ENCODE measurements around the gene MYH7B.

The MYH7B gene

DNA sequence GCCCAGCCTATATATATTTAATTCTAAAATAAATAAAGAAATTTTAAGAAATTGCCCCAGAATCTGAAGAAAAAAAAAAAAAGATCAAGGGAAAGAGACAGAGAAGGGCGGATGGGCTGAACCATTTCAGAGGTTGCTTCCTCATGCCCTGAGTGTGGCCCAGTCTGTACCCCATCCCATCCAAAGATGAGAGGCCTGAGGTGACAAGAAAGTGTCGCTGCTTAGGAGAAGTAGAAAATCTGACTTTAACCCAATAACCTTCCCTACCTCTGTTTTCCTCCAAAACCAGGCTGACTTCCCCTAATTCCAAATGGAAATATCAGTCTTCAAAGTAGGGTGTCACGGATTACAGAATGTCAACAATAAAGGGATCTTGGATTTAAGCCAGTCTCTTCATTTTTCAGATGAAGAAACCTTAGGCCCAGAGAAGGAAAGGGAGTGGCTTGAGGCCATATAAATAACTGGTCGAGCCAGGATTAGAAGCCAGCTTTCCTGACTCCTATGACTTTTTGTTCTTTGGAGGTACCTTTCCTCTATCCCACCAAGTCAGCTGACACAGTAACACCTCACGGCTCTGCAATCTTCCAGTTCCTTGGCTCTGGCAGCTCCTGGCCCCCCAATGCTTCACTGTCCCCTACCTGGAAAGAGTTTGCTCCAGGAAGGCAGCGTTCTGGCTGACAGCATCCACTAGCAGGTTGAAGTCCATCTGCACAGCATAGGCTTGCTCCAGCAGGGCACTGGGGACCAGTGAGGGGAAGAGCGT is 10.2 kb upstream of the MYH7B start:
- DNase-seq, result no peak

DNA sequence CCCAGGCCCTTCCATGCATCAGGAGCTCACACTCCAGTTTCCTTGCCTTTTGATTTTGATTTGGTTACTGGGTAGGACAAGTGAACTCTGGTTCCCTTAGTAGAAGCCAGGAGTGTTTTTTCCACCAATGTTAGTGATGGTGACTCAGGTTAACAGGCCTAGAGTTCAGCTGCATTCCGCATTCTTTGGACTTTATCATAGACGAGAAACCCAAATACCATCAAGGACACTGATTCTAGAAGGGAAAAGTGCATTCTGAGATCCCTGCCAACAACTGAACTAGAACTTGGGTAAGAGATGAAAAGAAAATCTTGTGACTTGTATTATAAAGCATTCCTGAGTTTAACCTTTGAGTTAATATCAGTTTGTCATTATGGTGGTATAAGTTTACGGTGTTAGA is 9.0 kb upstream of the MYH7B start:
- no peak for DNase-seq

DNA sequence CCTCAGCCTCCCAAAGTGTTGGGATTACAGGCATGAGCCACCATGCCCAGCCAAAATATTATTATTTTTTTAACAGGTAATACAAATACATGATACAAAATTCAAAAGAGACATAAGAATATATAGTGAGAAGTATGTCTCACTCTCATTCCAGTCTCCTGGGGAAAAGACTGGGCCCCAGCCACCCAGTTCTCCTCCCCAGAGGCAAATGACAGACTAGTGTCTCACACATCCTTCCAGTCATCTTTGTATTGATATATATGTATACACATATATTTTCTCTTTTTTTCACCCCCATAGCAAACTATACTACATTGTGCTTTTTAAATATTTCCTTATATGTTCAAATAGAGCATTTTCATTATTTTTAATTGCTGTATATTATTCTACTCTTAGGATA is 8.3 kb upstream of the MYH7B start:
- no peak for DNase-seq

DNA sequence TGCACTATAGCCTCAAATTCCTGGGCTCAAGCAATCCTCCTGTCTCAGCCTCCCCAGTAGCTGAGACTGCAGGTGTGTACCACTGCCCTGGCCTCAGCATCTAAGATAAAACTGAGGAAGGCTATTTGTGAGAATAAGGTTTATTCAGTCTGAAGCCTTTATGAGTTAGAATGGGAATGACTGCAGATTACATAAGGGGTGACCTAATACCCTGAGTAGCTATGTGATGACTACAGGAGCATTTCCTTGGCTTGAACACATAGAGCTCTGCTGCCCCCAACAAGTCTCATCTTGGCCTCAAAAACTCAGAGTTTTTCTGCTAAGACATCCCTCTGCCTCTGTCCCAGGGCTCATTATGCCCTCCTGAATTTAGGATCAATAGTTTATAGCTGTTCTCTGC is 7.6 kb upstream of the MYH7B start:
- DNase-seq, result no peak

DNA sequence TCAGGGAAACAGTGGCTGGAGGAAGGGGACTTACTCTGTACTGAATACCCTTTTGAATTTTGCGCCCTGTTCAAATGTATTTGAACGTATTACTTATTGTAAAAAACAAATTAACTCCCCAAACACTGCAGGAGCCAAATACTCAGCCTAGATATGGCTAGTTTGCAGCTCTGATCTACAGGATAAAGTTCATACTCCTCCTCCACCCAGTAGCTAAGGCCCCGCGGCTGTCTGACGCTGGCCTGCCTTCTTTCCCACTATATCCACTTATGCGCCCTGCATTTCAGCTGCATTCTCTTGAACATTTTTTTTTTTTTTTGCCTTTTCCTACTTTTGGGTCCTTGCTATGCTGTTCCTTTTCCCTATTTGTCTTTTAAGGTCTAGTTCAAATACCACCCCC is 6.5 kb upstream of the MYH7B start:
- DNase-seq, result no peak

DNA sequence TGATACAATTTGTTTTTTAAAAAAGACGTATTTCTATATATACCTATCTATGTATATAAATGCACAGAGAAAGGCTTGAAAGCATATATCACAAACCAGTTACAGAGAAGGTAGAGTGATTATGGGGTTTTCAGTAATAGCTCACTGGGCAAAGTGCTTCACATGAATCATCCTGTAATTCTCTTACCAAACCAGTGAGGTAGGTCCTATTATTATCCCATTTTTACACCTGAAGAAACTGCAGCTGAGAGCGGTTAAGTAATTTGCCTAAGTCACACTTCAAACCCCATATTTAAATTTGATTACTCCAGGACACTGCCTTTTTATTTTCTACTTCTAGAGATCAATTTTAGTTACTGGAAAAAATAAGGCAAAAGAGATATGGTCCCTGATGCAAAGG is 4.4 kb upstream of the MYH7B start:
- DNase-seq, result no peak

DNA sequence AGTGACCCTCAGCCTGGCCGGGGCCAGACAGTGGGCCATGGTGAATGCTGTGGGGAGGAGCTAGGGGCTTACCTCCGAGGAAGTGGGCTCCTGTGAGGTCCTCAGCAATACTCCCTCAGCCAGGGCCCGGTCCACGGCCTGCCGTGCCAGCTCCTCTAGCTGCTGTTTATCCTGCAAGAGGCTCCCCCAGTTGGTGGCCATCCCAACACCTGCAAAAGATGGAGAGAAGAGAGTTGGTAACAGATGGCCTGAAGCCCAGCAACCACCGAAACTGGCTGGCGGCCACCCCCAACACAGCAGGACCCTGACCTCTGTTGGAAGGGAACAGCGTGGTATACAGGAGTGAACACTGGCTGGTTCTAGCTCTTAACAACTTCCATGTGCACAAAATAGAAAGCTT is 4.0 kb upstream of the MYH7B start:
- DNase-seq, result no peak

DNA sequence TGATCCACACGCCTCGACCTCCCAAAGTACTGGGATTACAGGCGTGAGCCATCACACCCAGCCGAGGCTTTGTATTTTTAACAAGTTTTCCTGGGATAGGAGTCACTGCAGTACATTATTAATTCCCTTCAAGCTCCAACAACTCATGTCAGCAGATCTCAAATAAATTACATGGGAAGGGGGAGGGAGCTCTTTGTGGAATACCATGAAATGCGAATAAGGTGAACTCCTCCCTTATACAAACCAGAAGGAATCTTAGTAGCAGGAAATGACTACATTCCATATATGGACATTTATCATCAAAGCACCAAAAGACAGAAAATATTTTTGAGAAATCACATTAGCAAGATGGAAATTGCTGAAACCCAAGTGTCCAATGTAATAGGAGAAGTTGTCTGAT is 3.0 kb upstream of the MYH7B start:
- DNase-seq, result no peak

DNA sequence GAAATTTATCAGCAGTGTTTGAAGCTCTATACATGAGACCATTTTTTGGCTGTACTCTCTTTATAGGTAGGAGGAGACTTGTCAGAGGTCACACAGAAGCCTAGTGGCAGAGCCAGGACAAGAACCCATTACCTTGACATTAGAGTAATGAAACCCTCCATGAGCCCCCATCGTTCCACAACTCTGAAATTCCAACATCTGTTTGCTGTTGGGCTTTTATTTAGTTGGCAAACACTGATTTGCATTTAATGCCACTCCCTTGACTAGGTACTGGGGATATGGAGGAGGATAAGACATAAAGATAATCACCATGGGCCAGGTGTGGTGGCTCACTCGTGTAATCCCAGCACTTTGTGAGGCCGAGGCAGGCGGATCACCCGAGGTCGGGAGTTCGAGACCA is 1.7 kb upstream of the MYH7B start:
- no peak for DNase-seq

DNA sequence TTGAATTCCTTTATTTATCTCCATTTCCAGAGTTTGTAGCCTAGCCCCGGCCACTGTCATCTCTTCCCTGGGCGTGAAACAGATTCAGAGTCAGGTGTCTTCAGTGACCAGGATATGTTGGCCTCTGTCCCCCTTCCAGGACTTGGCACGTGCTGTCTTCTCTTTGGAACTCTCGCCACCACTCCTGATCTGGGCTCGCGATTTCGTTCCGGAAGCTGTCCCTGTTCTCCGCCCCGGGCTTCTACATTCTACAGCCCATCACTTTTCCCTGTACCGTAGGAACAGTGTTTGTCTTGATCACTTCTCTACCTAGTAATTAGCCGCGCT is 801 bp upstream of the MYH7B start:
- no peak for DNase-seq

DNA sequence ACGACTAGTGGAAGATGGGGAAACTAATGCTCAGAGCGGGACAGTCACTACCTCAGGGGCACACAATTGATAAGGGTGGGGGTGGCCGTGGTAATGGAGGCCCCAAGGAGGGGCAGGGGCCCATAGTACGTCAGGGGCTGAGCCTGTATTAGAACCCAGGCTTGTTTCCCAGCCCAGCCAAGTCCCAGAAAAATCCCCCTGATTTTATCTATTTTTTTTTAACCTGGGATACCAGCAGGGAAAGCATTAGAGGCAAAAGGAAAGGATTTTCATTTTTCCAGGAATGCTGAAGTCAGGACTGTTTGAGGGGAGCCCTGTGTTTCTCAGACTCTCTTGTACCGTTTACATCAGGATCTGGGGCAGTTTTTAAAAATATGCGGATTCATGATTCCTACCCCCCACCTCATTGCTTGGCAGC is 382 bp downstream of the MYH7B start:
- DNase-seq, result no peak

DNA sequence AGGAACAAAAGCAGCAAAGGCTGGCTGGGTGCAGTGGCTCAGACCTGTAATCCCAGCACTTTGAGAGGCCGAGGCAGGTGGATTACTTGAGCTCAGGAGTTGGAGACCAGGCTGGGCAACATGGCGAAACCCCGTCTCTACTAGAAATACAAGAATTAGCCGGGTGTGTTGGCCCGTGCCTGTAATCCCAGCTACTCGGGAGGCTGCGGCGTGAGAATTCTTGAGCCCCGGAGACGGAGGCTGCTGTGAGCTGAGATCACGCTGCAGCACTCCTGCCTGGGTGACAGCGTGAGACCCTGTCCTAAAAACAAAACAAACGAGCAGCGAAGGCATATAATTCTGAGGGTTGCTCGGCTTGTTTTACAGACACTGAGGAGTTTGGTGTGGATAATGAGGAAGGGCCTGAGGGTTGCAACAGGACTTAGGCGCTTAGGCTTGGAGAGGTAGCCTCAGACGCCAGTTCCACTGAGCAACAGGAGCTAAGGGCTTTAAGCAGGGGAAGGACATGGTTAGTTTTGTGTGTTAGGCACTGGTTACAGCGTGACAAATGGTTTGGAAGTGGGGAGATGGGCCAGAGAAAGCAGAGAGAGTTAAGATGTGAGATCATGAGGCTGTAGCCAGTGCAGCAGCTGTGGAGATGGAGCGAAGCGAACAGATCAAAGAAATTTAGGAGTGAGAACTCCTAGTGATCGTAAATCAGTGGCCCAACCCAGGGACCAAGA is 1.2 kb downstream of the MYH7B start:
- DNase-seq, result no peak

DNA sequence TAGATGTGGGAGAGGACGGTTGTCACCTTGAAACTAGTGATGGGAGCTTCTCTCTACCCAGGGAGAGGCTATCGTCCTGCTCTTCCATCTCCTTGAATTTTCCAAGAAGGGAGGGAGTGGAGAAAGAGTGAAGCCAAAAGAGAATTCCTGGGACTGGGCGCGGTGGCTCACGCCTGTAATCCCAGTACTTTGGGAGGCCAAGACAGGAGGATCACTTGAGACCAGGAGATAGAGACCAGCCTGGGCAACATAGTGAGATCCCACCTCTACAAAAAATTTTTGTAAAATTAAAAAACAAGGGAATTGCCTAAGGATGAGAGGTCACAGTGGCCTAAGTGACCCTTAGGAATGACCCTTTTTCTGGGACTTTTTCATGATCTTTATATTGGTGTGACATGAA is 8.8 kb downstream of the MYH7B start:
- DNase-seq, result no peak

DNA sequence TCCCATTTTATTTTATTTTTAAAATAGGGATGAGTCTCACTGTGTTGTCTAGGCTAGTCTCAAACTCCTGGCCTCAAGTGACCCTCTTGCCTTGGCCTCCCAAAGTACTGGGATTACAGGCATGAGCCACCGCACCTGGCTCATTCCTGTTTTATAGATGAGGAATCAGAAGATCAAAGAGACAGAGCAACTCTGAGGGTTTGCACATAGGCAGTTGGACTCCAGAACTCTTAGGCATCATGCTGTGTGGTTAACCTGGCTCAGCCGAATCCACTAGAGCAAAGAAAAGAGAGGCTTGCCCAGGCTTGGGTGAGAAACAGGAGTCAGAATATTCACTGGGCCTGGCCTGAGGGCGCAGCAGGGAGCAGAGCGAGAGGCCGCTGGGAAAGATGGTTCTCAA is 9.4 kb downstream of the MYH7B start:
- no peak for DNase-seq

DNA sequence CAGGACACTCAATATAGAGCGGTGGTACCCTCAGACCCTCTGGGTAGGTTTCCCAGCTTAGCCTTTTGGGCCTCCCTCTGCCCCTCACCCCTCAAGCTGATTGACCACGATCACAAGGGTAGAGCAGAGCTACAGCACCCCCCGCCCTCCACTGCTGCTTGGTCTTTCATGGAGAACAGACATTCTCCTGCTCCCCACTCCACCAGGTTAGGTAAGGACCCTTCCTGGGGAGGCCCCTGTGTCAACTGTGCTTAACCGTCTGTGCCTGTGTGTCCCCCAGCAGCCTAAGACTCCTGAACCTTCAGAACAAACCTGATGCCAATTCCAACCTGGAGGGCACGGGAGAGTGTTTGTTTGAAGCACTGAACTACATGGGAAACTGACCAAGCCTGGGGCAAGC is 11.8 kb downstream of the MYH7B start:
- DNase-seq, result no peak

DNA sequence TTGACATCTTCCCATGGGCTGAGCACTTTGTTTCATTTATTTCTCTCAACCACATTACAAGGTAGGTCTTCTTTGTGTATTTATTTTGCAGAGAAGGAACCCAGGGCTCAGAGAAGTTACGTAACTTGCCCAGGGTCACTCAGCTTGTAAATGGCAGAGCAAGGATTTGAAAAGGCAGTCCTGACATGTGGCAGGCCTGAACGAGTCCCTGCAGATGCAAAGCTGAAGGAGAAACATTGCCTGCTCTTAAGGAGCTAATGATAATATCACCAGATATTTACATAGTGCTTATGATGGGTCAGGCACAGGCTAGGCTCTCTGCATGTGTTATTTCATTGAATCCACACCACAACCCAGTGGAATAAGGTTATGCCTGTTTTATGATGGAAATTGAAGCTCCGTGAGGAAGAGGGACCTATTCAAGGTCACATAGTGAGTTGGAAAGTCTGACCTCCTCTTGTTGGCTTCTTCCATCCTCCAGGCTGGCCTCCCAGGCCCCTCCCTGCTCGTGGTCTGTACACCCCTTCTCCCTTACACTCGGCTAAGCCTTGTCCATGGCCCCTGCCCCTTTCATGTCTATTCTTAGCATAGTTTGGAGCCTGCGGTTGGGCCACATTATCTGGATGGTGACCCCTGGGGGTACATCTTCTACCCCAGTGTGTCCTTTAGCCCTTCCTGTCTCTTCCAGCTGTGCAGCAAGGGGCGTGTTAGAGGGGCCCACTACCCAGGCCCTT is 12.5 kb downstream of the MYH7B start:
- no peak for DNase-seq

DNA sequence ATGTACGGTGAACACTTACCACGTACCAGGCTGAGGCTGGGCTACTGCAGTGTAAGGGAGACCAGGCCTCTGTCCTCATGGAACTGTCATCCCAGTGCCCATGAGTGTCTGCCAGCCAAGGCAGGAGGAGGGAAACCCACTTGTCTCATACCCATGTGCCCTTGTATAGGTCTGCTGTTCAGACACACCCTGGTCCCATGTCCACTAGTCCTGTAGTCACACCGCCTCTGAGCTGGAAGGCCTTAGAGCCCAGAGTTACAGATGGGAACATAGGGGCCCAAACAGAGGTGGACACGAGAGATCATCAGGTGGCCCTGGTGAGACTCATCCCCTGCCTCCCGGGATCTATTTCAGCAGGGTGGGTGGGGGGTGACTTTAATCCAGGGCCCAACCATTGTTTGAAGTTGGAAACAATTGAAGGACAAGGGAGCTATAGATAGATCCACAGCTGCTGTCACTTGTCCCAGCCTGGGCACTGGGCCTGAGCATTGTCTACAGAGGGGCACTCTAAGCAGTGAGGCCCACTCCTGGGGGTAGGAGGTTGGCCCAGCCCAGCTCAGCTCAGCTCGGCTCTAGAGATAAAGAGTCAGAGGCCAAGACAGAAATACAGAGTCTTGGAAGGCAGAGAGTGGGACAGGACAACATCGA is 14.6 kb downstream of the MYH7B start:
- peak; percentile 78 for DNase-seq

DNA sequence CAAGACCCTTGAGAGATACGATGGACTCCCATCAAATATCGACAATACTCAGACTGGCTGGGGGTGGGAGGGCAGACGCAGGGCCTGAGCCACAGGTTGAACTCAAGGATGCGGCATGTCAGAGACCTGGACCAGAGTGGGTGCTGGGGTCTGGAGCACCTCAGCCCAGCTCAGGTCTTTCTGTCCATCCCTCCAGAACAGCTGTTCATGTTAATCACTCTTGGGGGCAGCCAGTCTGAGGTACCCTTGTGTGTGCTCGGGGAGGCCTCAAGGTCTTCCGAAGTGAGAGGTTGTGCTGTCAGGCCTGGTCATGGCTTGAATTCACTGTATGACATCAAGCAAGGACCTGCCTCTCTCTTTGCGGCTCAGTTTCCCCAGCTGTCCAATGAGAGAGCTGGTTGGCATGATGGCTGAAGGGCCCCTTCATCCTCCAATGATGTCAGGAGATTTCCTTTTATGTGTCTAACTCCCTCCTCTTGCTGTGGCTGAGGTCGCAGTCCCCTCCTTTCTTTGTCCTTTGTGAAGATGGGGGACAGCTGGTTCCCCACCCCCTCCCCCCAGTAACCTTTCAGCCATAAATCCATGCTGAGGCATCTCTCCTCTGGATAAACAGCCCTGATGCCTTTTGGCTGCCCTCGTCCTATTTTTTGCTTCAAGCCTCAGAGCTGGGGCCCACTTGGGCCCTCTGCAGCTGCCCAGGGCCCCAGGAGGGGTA is 15.3 kb downstream of the MYH7B start:
- DNase-seq, result peak; percentile 22

DNA sequence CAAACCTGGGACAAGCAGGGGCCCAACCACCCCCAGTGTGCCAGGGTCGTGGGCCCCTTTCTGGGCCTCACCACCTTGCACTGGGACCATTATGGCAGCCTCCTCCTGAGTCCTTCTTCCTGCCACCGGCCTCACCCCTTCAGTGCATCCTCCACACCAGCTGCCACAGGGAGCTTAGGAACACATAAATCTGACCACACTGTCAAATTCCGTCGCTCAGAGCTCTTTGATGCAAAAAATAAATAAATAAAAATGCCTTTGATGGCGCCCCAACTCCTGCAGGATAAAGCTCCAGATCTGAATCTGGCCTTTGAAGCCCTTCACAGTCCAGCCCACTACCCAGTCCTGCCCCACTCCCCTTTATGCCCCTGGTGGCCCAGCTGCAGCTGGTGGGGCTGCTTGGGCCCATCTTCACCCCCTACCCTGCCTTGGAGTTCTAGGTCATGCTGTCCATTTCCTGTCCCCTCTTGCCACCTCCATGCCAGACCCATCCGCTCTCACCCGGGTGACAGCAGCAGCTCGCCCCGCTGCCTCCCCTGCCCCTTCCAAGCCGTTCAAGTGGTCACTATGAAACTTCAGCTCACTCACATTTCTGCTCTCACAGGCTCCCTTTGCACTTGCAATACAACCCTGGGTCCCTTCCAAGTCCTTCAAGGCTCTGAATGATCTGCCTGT is 16.0 kb downstream of the MYH7B start:
- DNase-seq, result no peak

DNA sequence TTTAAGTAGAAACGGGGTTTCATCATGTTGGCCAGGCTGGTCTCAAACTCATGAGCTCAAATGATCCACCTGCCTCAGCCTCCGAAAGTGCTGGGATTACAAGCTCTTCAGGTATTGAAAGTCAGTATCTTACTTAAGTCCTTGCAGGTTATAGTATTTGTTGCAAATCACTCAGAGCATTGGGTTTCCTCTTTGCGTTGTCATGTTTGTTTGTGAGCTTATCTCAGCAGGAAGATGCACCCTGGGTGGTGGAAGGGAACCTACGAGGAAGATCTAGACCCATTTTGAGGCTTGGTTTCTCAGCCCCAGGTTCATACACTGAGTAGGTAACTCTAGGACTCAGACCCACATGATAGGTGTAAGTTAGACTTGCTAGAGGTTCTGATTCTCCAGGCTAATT is 18.6 kb downstream of the MYH7B start:
- DNase-seq, result no peak

DNA sequence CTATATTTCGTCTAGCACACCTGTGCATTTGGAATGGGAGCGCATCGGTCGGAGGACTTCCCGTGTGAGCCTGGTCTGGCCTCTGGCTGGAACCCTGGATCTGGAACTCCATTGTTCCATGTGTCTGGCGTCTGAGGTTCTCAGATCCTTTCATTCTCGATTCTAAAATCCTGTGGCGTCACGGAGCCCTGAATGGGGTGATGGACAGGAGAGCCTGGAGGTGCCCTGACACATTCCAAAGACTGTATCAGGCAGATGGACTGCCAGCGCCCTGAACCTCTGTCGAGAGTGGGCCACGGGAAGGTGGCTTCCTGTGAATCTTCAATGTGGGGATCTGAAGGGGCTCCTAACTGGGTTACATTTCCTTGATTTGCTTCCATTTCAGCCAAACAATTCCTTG is 20.6 kb downstream of the MYH7B start:
- DNase-seq, result no peak

DNA sequence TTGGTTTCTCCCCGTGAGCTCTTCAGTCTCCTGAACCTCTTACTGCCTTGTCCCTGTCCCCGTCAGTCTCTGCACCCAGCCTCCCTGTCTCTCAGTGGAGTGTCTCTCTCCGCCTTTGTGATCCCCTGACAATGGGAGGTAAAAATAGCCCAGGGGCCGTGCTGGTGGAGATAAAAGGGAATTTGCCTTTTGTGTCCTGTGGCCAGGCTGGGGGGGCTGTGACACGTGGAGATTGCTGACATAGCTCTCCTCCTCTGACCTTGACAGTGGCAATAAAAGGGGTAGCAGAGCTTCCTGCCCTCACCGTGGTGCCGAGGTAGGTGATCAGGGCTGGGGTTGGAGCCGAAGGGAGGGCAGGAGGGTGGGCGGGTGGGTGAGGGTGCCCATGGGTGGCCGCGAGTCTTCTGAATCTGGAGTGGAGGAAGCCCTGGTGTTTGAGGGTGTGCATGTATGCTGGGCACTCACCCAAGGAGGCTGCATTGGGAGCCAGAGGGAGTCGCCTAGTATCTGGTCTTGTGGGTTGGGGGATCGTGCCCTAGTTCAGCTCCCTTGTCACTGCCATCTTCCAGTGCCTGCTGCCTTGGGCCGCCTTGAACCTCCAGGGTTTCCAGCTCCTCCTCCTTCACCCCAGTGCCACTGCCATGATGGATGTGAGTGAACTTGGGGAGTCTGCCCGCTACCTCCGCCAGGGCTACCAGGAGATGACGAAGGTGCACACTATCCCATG is 21.9 kb downstream of the MYH7B start:
- DNase-seq, result no peak
